Measurements from ENCODE around the gene NUAK2.

NUAK2 gene

GRCh38 chr1:205343431-205344065 lies 22.0 kb upstream of the NUAK2 start:
- Histone ChIP-seq H3K4me3 (ENCODE audit: low read depth, low read length) (peak overlapping the region; percentile 45), H3K4me1 (ENCODE audit: control insufficient read depth, insufficient read depth, low read length) (peaks cover 5% of the 10 kb centered on the region; the same call in 1 of the 2 replicates), H3K36me3 (ENCODE audit: control insufficient read depth in 2 of 2, insufficient read depth in 1 of 2, low read length in 2 of 2) (no peaks in the 10 kb centered on the region), H3K27ac (ENCODE audit: extremely low read depth, low read depth, low read length) (no peak overlapping the region; the same call in 1 of the 2 replicates), H3K9me3 (ENCODE audit: control insufficient read depth, insufficient read depth, low read depth, low read length) (no peaks in the 10 kb centered on the region)
- POLR2A ChIA-PET = no interaction called here
- TF ChIP-seq ZNF707 (tag by site-specific recombination; IDR thresholded peaks at IDR 0.05) (no peak), ZNF558 (tag by site-specific recombination; IDR thresholded peaks at IDR 0.05) (no peak), ZNF350 (tag by site-specific recombination; IDR thresholded peaks at IDR 0.05) (no peak), ZNF112 (tag by site-specific recombination; IDR thresholded peaks at IDR 0.05) (no peak), YY2 (tag by site-specific recombination; IDR thresholded peaks at IDR 0.05) (no peak), ZNF394 (tag by site-specific recombination; IDR thresholded peaks at IDR 0.05; ENCODE audit: borderline replicate concordance) (no peak), ZNF623 (tag by site-specific recombination; IDR thresholded peaks at IDR 0.05) (no peak), ZSCAN30 (tag by site-specific recombination; IDR thresholded peaks at IDR 0.05) (no peak), ZSCAN4 (tag by site-specific recombination; IDR thresholded peaks at IDR 0.05) (no peak), ZNF19 (tag by site-specific recombination; IDR thresholded peaks at IDR 0.05; ENCODE audit: low read depth) (no peak), ZNF518A (tag by site-specific recombination; conservative IDR thresholded peaks at IDR 0.05; ENCODE audit: low read depth) (no peak), ZNF830 (tag by site-specific recombination; IDR thresholded peaks at IDR 0.05; ENCODE audit: low read depth) (no peak), ZNF146 (tag by site-specific recombination; IDR thresholded peaks at IDR 0.05) (no peak)
- CTCF ChIA-PET = interaction anchor here (0.6 kb wide), 1 partner anchor 18 kb away, joined by 4 read pairs; no protein-coding TSS in a partner anchor

DNA sequence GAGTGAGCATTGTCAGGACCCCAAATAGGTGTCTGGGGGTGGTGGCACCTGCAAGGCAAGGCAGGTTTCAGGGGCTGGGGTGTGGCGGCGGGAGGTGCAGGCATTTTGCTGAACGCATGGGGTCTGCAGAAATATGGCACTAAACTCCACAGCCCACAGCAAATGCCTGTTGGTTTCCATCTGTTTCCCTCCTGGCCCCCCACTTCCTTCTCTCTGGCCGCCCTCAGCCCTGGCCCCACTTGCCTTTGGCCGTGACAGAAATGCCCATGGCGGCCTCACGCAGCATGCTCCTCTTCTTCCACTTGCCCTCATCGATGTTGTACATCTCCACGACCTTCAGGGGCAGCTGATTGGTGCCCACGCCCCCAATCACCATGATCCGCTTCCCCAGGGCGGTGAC lies 21.4 kb upstream of the NUAK2 start:
- TF ChIP-seq, protein P1, sequence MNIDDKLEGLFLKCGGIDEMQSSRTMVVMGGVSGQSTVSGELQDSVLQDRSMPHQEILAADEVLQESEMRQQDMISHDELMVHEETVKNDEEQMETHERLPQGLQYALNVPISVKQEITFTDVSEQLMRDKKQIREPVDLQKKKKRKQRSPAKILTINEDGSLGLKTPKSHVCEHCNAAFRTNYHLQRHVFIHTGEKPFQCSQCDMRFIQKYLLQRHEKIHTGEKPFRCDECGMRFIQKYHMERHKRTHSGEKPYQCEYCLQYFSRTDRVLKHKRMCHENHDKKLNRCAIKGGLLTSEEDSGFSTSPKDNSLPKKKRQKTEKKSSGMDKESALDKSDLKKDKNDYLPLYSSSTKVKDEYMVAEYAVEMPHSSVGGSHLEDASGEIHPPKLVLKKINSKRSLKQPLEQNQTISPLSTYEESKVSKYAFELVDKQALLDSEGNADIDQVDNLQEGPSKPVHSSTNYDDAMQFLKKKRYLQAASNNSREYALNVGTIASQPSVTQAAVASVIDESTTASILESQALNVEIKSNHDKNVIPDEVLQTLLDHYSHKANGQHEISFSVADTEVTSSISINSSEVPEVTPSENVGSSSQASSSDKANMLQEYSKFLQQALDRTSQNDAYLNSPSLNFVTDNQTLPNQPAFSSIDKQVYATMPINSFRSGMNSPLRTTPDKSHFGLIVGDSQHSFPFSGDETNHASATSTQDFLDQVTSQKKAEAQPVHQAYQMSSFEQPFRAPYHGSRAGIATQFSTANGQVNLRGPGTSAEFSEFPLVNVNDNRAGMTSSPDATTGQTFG (tag by site-specific recombination; IDR thresholded peaks at IDR 0.05; ENCODE audit: borderline replicate concordance) = no peak
- TF ChIP-seq GLIS2 (tag by site-specific recombination; IDR thresholded peaks at IDR 0.05) = no peak
- no peak for TF ChIP-seq KLF8 (tag by site-specific recombination; IDR thresholded peaks at IDR 0.05)
- no peak for TF ChIP-seq ZNF692 (tag by site-specific recombination; IDR thresholded peaks at IDR 0.05)
- TF ChIP-seq ZNF10 (tag by site-specific recombination; IDR thresholded peaks at IDR 0.05) = no peak
- Histone ChIP-seq H3K4me3 (ENCODE audit: low read depth, low read length) (no peak overlapping the region), H3K36me3 (ENCODE audit: control insufficient read depth in 2 of 2, insufficient read depth in 1 of 2, low read length in 2 of 2) (no peaks in the 10 kb centered on the region), H3K4me1 (ENCODE audit: control insufficient read depth, insufficient read depth, low read length) (peaks cover 5% of the 10 kb centered on the region; the same call in 1 of the 2 replicates), H3K9me3 (ENCODE audit: control insufficient read depth, insufficient read depth, low read depth, low read length) (no peaks in the 10 kb centered on the region), H3K27ac (ENCODE audit: extremely low read depth, low read depth, low read length) (no peak overlapping the region)
- ChIA-PET POLR2A (no interaction called here), CTCF (interaction anchor here (0.6 to 1.0 kb wide), 2 partner anchors 17 to 18 kb away, joined by 3 to 4 read pairs; no protein-coding TSS in a partner anchor)
